ENCODE measurements around the gene SURF2. TPM values are rescaled to one million over a fixed set of nuclear protein-coding genes. Genes with fewer than 3 reads are reported as not detected.

SURF2 gene
- 14.1 TPM for total RNA-seq

DNA sequence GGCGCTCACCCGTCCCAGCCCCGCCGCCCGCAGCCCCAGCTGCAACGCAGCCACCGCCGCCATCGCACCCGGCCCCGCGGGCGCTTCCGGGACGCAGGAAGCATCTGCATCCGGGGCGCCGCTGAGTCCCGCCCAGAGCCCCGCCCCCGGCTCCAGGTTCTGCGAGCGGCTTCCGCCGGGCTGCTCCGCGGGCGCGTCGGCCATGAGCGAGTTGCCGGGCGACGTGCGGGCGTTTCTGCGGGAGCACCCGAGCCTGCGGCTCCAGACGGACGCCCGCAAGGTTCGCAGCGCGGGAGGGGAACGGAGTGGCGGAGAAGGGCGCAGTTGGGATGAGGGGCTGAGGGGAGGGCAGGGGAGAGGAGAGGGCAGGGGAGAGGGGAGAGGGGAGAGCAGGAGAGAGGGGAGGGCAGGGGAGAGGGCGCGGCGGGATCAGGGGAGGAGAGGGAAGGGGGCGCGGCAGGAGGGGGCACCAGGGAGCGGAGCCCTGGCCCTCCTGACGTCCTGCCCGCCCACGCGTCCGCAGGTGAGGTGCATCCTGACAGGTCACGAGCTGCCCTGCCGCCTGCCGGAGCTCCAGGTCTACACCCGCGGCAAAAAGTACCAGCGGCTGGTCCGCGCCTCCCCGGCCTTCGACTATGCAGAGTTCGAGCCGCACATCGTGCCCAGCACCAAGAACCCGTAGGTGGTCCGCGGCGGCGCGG is at the start of gene SURF2, which contains the start of gene SURF1:
Gene SURF2 (plus strand): TSS at position 160 of the 701 bp plus-strand sequence. CDS start 43 bp downstream, at position 203.
Gene SURF1 (minus strand): TSS at position 97 of the 701 bp plus-strand sequence. CDS start 34 bp downstream, at position 63.

DNA sequence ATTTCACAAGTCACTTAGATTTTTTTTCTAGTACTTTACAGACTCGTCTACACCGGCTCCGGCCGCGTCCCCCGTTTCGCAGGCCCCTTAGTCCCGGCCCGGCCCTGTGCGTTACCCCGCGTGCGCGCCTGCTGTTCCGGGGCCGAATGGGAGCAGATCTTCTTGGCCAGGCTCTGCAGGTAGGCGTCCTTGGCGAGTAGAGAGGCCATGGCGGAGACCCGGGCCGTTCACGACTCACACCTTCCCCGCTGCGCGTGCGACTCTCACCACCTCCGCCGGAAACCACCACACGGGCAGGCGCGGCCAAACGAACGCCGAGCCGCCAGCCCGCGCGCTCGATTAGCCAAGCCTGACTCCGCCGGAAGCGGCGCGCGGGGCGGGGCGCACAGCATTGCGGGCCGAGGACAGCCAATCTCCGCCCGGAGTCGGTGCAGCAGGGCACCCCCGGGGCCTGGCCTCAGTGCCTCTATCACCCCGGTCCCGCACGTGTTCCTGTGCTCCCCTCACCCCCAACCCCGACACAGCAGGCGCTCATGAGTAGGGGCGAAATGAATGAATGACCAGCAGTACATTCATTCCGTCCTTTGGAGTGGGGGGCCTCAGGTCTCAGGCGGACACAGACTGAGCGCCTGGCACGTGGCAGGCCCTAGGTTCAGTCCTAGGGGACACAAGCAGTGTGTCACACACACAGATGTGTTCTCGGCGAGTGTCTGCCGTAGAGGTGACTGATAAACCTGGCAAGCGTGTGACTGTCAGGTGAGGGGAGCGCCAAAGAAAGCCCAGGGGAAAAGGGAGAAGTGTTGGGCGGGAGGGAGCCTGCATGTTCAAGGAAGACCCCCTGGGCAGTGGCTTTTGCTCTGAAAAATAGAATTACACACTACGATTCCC is 20.2 kb upstream of the SURF2 start, which contains the start of gene SURF6:
Gene SURF6 (minus strand): TSS at position 265 of the 888 bp plus-strand sequence. CDS start 56 bp downstream, at position 209.

DNA sequence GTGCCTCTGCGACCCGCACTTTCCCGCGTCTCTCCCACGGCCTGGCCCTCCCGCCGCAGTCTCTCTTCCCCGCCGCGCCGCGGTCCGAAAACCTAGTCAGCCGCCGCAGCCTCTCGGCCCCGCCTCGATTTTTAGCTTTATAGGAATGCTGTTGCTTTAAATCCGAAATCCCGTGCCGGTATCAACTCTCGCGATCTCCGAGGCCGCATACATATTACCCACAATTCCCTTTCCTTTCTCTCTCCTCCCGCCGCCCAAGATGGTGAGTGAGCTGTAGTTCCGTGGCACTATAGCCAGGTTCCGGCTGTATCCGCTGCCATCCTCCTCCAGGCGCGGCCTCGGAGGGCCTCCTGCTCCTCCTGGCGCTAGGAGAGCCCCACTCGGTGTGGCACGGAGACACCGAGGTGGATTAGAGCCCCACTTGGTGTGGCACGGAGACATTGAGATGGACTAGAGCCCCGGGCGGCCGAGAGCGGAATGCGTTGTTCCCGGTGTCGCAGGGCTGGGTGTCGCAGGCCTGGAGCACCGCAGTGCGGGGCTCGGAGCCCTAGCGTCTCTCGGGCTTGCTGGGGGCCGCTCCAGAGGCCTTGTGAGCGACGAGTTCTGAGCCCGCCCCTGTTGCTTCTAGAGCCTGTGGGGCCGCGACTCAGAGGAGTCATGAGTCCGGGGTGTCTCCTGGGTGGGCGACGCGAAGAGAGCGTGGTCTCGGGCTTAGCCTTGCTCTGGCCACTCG is 8.2 kb upstream of the SURF2 start, which contains the start of the genes MED22 and RPL7A:
Gene MED22 (minus strand): TSS at position 147 of the 733 bp plus-strand sequence. CDS start 1,469 bp downstream, outside the sequence.
Gene RPL7A (plus strand): TSS at position 234 of the 733 bp plus-strand sequence. CDS start 26 bp downstream, at position 260.

DNA sequence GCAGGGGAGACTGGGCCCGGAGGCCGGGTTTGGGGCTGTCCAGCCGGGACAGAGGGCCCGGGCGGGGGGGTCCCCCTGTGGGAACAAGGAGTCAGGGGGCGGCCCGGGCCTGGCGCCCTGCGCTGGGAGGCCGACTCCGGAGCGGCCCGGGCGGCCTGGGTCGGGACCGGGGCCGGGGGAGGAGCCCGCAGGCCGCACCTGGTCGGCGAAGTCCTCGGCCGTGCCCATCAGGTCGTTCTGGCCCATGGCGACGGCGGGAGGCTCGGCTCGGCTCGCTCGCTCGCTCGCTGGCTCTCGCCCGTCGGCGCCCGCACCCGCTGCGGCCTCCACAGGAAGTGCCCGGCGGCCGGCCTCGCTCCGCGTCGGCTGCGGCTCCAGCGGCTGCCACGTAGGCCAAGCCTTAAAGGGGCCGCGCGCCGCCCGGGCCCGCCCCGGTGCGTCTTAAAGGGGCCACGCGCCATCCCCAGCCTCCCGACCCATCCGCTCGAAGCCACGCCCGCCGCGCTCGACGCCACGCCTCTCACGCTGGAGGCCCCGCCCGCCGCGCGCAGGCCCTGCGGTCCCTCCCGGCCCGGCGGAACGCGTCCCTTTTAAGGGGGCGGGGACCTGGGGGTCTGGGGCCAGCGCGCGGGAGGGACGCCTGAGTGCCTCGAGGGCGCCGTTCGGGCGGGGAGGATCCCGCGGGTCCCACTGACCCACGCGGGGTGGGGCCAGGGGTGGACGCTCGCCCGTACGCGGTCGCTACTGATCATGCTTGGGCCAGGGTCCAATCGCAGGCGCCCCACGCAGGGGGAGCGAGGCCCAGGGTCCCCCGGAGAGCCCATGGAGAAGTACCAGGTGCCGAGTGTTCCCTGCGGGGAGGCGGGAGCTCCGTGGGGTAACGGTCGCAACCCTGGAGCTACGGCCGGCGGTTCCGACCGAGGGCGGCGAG is 19.6 kb downstream of the SURF2 start, which contains the start of the genes STKLD1 and SURF4:
Gene STKLD1 (plus strand): TSS at position 643 of the 931 bp plus-strand sequence. CDS start 108 bp downstream, at position 751.
Gene SURF4 (minus strand): TSS at position 337 of the 931 bp plus-strand sequence. CDS start 91 bp downstream, at position 246.

Small RNAs within 50 kb of the gene (small RNA-seq; reads per million reads assigned to genes)
- gene RF00019 (ENCODE audit: low replicate concordance) (not detected), gene SNORD24 (ENCODE audit: low replicate concordance) (not detected), gene SNORD36A (ENCODE audit: low replicate concordance) (not detected), gene SNORD36B (ENCODE audit: low replicate concordance) (not detected), gene SNORD36C (ENCODE audit: low replicate concordance) (not detected)

Other genes with a start within 250 kb of the SURF2 start
- 196 TPM for gene RALGDS, start 235.3 kb upstream of the SURF2 start, total RNA-seq
- 6.9 TPM for gene GBGT1, start 192.6 kb upstream of the SURF2 start, total RNA-seq
- gene OBP2B, start 147.3 kb upstream of the SURF2 start, total RNA-seq: not detected
- not detected for gene ABO, start 81.3 kb upstream of the SURF2 start, total RNA-seq
- gene SURF6, start 20.4 kb upstream of the SURF2 start, total RNA-seq: 17.5 TPM
- 34.4 TPM for gene MED22, start 8.4 kb upstream of the SURF2 start, total RNA-seq
- gene RPL7A, start 8.3 kb upstream of the SURF2 start, total RNA-seq: 912 TPM
- 10.6 TPM for gene SURF1, start 63 bp upstream of the SURF2 start, total RNA-seq
- 66.4 TPM for gene SURF4, start 19.5 kb downstream of the SURF2 start, total RNA-seq
- gene STKLD1, start 19.8 kb downstream of the SURF2 start, total RNA-seq: 1.6 TPM
- 14.7 TPM for gene REXO4, start 61.5 kb downstream of the SURF2 start, total RNA-seq
- 2.5 TPM for gene ADAMTS13, start 65.8 kb downstream of the SURF2 start, total RNA-seq
- 27.2 TPM for gene CACFD1, start 103.4 kb downstream of the SURF2 start, total RNA-seq
- gene SLC2A6, start 122.5 kb downstream of the SURF2 start, total RNA-seq: 17.2 TPM
- not detected for gene MYMK, start 168.4 kb downstream of the SURF2 start, total RNA-seq
- gene ADAMTSL2, start 178.2 kb downstream of the SURF2 start, total RNA-seq: 3.8 TPM